Thyroid gland (tissue), 4 donors: ENCODE results near the gene SGCA.

Source experiments
- POLR2A ChIP-seq, 2 donors: fragments of 450-650 bp; IDR thresholded peaks; one replicate each; pipeline ENCODE4 v1.6.1; 2017; ENCODE audit warnings: antibody characterized with exemption in 2 of 2, mild to moderate bottlenecking in 2 of 2, moderate library complexity in 1 of 2
- TF ChIP-seq, protein P1 (sequence below), 6 experiments: fragments of 200-600 bp in 3 of 6; fragments of 450-650 bp in 3 of 6; sonication (generic) in 3 of 6; IDR thresholded peaks; one replicate each; pipeline ENCODE4 v1.5.1; 2016 to 2019; ENCODE audit warnings: antibody characterized with exemption in 6 of 6, mild to moderate bottlenecking in 2 of 6, inconsistent platforms in 1 of 6, moderate library complexity in 1 of 6

GRCh38 chr17:50176559-50177357 lies 11.0 kb downstream of the SGCA start:
- TF ChIP-seq, protein P1, sequence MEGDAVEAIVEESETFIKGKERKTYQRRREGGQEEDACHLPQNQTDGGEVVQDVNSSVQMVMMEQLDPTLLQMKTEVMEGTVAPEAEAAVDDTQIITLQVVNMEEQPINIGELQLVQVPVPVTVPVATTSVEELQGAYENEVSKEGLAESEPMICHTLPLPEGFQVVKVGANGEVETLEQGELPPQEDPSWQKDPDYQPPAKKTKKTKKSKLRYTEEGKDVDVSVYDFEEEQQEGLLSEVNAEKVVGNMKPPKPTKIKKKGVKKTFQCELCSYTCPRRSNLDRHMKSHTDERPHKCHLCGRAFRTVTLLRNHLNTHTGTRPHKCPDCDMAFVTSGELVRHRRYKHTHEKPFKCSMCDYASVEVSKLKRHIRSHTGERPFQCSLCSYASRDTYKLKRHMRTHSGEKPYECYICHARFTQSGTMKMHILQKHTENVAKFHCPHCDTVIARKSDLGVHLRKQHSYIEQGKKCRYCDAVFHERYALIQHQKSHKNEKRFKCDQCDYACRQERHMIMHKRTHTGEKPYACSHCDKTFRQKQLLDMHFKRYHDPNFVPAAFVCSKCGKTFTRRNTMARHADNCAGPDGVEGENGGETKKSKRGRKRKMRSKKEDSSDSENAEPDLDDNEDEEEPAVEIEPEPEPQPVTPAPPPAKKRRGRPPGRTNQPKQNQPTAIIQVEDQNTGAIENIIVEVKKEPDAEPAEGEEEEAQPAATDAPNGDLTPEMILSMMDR (IDR thresholded peaks at IDR 0.05), result no peak
- no peak for TF ChIP-seq POLR2A (IDR thresholded peaks at IDR 0.05)
